Measurements from ENCODE around the gene RBM38. TPM values are rescaled to one million over a fixed set of nuclear protein-coding genes. Genes with fewer than 3 reads are reported as not detected.
A peak's percentile ranks its signal among the peaks of the same experiment; 100 is the strongest.

The RBM38 gene
- total and polyA plus RNA-seq, 2 of the 4 experiments (the other 2 are of a cell fraction): 5.2 to 11.9 TPM

GRCh38 chr20:57433657-57434389, 42.6 kb downstream of the RBM38 start:
- Histone ChIP-seq H3K18ac (ENCODE audit: low read depth, low read length) (no peak overlapping the region), H2AK5ac (ENCODE audit: low read depth, low read length) (no peak overlapping the region), H3K9me3 (ENCODE audit: control insufficient read depth, insufficient read depth, low read length) (peaks cover 6% of the 10 kb centered on the region; the same call in 1 of the 2 replicates), H3K79me1 (ENCODE audit: low read depth in 1 of 2, low read length in 2 of 2) (no peaks in the 10 kb centered on the region), H4K5ac (ENCODE audit: low read depth, low read length) (no peak overlapping the region), H4K20me1 (ENCODE audit: insufficient read depth, low read length) (no peaks in the 10 kb centered on the region), H3K56ac (ENCODE audit: extremely low read depth, insufficient read depth, low read length) (no peak overlapping the region), H2AFZ (replicated peaks; ENCODE audit: low read length, poor library complexity) (peak overlapping the region; percentile 5), H2BK20ac (ENCODE audit: low read depth, low read length) (no peak overlapping the region), H3K23ac (ENCODE audit: low read depth, low read length) (no peak overlapping the region), H3K27me3 (ENCODE audit: control insufficient read depth, insufficient read depth, low read length) (peaks cover 5% of the 10 kb centered on the region), H3K9ac (ENCODE audit: low read depth, low read length) (no peak overlapping the region), H2BK120ac (ENCODE audit: low read depth, low read length) (no peak overlapping the region), H3K9me1 (ENCODE audit: insufficient read depth, low read length) (no peaks in the 10 kb centered on the region), H3K36me3 (ENCODE audit: control insufficient read depth, insufficient read depth, low read length) (no peaks in the 10 kb centered on the region), H3K14ac (replicated peaks; ENCODE audit: low read depth, low read length) (no peak overlapping the region), H2BK15ac (ENCODE audit: low read depth, low read length) (no peak overlapping the region), H2BK5ac (ENCODE audit: low read depth, low read length, poor library complexity, severe bottlenecking) (no peak overlapping the region), H2AK9ac (replicated peaks; ENCODE audit: low read depth, low read length, poor library complexity) (peak overlapping the region; percentile 37), H3K4me1 (ENCODE audit: control insufficient read depth, insufficient read depth, low read length) (no peaks in the 10 kb centered on the region), H3K4me3 (ENCODE audit: insufficient read depth, low read depth, low read length) (no peak overlapping the region), H4K91ac (ENCODE audit: insufficient read depth, low read depth, low read length) (no peak overlapping the region), H3K4ac (ENCODE audit: low read depth, low read length) (no peak overlapping the region), H4K8ac (ENCODE audit: low read depth in 2 of 2, low read length in 2 of 2) (no peak overlapping the region), H3K27ac (ENCODE audit: insufficient read depth, low read length) (no peak overlapping the region), H3K4me2 (ENCODE audit: low read depth, low read length) (no peak overlapping the region)
- ATAC-seq (ENCODE audit: low read depth): no peak
- intact Hi-C loops (cut with micrococcal nuclease) (no loop called here), in situ Hi-C loops (cut with MboI; ENCODE audit: low sequenced_read_pairs) (no loop called here), dilution Hi-C loops (cut with HindIII; ENCODE audit: low sequenced_read_pairs, unreplicated experiment) (no loop called here)
- 71% methylated on average over 6 of the region's 14 CpGs; no CpG with 5 or more reads in 1 of the 2 experiments for WGBS, 2 experiments (ENCODE audit: extremely low coverage in 2 of 2, insufficient read length in 1 of 2)
- BruUV-seq (replicated peaks): no TSS peak
- CTCF ChIA-PET: no interaction called here
- POLR2A ChIA-PET (ENCODE audit: unreplicated experiment): no interaction called here
- no peak for DNase-seq
- TF ChIP-seq RFX5 (IDR thresholded peaks at IDR 0.05; ENCODE audit: low read depth, low read length): no peak
- no peak for TF ChIP-seq CEBPB (IDR thresholded peaks at IDR 0.05; ENCODE audit: low read depth, low read length)
- no peak for TF ChIP-seq CHD1 (IDR thresholded peaks at IDR 0.05; ENCODE audit: low read depth, low read length)
- TF ChIP-seq BHLHE40 (IDR thresholded peaks at IDR 0.05; ENCODE audit: low read depth, low read length): no peak

Measured in IMR-90 (cell line).